Occipital lobe (tissue), 3 donors: Measurements from ENCODE around the gene PPP5C. TPM values are rescaled to one million over a fixed set of nuclear protein-coding genes. Genes with fewer than 3 reads are reported as not detected.
"Not testable (repeated sequence)": the region's sequence is repeated elsewhere in the genome, so short reads cannot be mapped to it uniquely, and the experiment has no call there.

ENCODE experiments used
- DNase-seq: peaks from one replicate; lab custom pipeline; 2025; lab: John Stamatoyannopoulos, UW
- small RNA-seq: library from RNA; depleted of rRNA; stranded (forward); fragments of <200 nt; gene quantifications from one replicate; pipeline ENCODE3, GENCODE V24; 2014
- total RNA-seq: library from RNA; depleted of rRNA; stranded (reverse); fragments of >200 nt; gene quantifications from one replicate; pipeline ENCODE4 v1.2.3, GENCODE V29; 2014

Gene PPP5C
- total RNA-seq, 1 donor from 2014 or later, result 53.0 TPM

GRCh38 chr19:46428239-46429135 lies 81.6 kb downstream of the PPP5C start, which contains the start of gene PNMA8C:
TSS of gene PNMA8C (minus strand) at chr19:46428936. CDS start at chr19:46428359, 577 bp downstream.
- peak; percentile 81 for DNase-seq

GRCh38 chr19:46429999-46430398 lies 83.1 kb downstream of the PPP5C start:
- no peak for DNase-seq

DNA sequence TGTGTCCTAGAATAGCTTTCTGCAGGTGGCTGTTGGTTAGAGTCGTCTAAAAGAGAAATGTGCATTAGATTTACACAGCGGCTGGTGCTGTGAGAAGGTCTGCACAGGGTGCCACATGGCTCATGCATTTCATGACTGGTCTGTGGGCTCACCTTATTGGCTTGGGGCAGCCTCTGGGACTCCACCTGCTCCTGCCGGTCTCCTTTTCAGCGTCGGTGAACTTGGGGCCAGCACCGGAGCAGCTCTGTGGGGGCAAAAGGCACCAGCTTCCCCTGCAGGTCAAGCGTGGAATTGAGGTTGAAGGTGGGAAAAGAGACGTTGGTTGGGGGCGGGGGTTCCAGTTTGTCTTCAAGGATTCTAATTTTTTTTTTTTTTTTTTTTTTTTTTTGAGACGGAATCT lies 84.9 kb downstream of the PPP5C start:
- DNase-seq, result no peak

GRCh38 chr19:46433470-46433869 lies 86.6 kb downstream of the PPP5C start:
- DNase-seq, result not testable (repeated sequence)

DNA sequence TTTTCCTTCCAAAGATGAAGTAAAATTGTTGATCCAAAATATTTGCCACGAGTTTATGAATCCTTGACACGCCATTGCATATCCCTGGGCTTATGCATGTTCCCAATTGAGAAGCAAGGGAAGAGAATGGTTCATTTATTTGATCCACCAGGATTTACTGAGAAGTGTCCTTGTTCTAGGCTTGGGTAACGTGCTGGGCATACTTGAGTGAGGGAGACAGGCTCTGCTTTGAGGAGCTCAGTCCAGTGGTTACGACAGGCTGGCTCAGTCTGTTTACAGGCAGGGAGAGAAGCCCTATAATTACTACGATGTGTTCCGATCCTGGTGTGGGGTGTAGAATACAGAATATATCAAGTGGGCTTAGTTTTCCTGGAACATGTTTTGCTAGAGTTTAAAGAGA lies 88.1 kb downstream of the PPP5C start:
- DNase-seq, result peak; percentile 12

- not testable (repeated sequence) for DNase-seq
Observed at GRCh38 chr19:46435689-46436088, 88.8 kb downstream of the PPP5C start.

Small RNA genes within 50 kb of the gene (small RNA-seq; reads per million reads assigned to genes)
- gene RNU6-924P, result not detected

Other genes with a start within 250 kb of the PPP5C start
- gene IGFL3, start 222.4 kb upstream of the PPP5C start, total RNA-seq, result not detected
- gene IGFL2, start 198.8 kb upstream of the PPP5C start, total RNA-seq, result 0.31 TPM
- gene IGFL1, start 117.3 kb upstream of the PPP5C start, total RNA-seq, result not detected
- 6.4 TPM for gene HIF3A, start 50.0 kb upstream of the PPP5C start, total RNA-seq
- 4.7 TPM for gene CCDC8, start 66.5 kb downstream of the PPP5C start, total RNA-seq
- 25.3 TPM for gene PNMA8C, start 81.8 kb downstream of the PPP5C start, total RNA-seq
- gene PNMA8A, start 124.5 kb downstream of the PPP5C start, total RNA-seq, result 58.5 TPM
- gene PNMA8B, start 148.8 kb downstream of the PPP5C start, total RNA-seq, result 17.5 TPM